ENCODE measurements around the gene TMEM167A.

- no peak for TF ChIP-seq CTCF (IDR thresholded peaks at IDR 0.05; ENCODE audit: low read length)
- no peak for TF ChIP-seq EZH2 (optimal IDR thresholded peaks at IDR 0.05; ENCODE audit: low read depth, low read length)
These were observed 10.6 kb downstream of the TMEM167A start for GRCh38 chr5:83066548-83067110.

Data from MM.1S (cell line).